Bronchial epithelial cell (primary cell): ENCODE data around the gene HLCS. TPM values are rescaled to one million over a fixed set of nuclear protein-coding genes. Genes with fewer than 3 reads are reported as not detected.
"Not testable (repeated sequence)": the region's sequence is repeated elsewhere in the genome, so short reads cannot be mapped to it uniquely, and the experiment has no call there.

Source experiments
- DNase-seq: peaks from one replicate; pipeline ENCODE4 v3.0.0-alpha.2; 2010; ENCODE audit warnings: low read depth
- FAIRE-seq: peaks from 2 replicates; lab custom pipeline; 2011; peaks lifted over from hg19 to GRCh38; lab: Jason Lieb, UNC
- H3K27me3 ChIP-seq: 2 replicates; pipeline ENCODE4 v1.5.1; 2011; ENCODE audit warnings: low read length; ENCODE audit not compliant: control insufficient read depth, insufficient read depth
- H3K36me3 ChIP-seq: 2 replicates; pipeline ENCODE4 v1.5.1; 2011; ENCODE audit warnings: low read length; ENCODE audit not compliant: control insufficient read depth, insufficient read depth
- H3K4me3 ChIP-seq: 2 replicates; pipeline ENCODE4 v1.5.1; 2011; ENCODE audit warnings: mild to moderate bottlenecking, low read depth, low read length, control low read depth
- total RNA-seq: library from RNA; depleted of rRNA; stranded (reverse); fragments of >200 nt; gene quantifications from 2 replicates; pipeline ENCODE4 v1.2.1, GENCODE V29; 2014
- TF ChIP-seq, protein P1 (sequence below): IDR thresholded peaks from 2 replicates; pipeline ENCODE4 v1.5.1; 2011; ENCODE audit warnings: mild to moderate bottlenecking, moderate library complexity, low read length, control low read depth, inconsistent platforms; ENCODE audit not compliant: insufficient read depth, severe bottlenecking

HLCS gene
- total RNA-seq, 1 donor from 2014 or later: 26.3 TPM

DNA sequence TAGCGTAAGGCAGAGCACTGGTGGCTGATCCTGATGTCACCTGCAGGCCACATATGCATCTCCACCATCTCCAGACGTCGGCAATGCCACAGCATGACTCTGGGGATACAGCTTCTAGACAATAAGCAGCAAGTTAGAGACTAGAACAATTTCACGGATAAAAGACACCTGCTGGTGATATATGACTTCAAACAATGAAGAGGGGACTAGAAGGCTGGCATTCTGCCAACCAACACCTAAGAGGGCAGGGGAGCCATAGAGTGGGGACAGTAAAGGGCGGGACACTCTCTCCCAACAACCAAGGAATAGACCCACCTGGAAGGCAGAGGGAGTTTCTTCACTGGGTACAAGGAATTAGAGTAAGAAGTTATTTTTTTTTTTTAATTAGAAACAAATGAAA is 140.8 kb downstream of the HLCS start:
- FAIRE-seq (no peak), DNase-seq (no peak)
- Histone ChIP-seq H3K4me3 (no peak overlapping the region), H3K36me3 (no peaks in the 10 kb centered on the region), H3K27me3 (no peaks in the 10 kb centered on the region)
- TF ChIP-seq, protein P1, sequence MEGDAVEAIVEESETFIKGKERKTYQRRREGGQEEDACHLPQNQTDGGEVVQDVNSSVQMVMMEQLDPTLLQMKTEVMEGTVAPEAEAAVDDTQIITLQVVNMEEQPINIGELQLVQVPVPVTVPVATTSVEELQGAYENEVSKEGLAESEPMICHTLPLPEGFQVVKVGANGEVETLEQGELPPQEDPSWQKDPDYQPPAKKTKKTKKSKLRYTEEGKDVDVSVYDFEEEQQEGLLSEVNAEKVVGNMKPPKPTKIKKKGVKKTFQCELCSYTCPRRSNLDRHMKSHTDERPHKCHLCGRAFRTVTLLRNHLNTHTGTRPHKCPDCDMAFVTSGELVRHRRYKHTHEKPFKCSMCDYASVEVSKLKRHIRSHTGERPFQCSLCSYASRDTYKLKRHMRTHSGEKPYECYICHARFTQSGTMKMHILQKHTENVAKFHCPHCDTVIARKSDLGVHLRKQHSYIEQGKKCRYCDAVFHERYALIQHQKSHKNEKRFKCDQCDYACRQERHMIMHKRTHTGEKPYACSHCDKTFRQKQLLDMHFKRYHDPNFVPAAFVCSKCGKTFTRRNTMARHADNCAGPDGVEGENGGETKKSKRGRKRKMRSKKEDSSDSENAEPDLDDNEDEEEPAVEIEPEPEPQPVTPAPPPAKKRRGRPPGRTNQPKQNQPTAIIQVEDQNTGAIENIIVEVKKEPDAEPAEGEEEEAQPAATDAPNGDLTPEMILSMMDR: no peak

DNA sequence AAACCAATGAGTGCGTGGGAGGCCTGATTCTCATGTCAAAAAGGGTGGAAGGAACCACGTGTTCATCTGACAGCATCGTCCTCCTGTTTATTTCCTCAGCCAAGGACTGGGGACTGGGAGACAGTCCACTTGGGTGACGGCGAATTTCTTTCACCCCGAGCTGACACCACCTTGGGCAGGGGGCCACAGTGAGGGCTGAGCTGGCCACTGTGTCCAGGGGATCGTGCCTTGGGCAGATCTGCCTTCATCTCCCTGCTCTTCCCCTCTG is 145.5 kb downstream of the HLCS start:
- Histone ChIP-seq H3K36me3 (no peaks in the 10 kb centered on the region), H3K27me3 (no peaks in the 10 kb centered on the region), H3K4me3 (no peak overlapping the region)
- DNase-seq (no peak), FAIRE-seq (no peak)
- TF ChIP-seq, protein P1: no peak

DNA sequence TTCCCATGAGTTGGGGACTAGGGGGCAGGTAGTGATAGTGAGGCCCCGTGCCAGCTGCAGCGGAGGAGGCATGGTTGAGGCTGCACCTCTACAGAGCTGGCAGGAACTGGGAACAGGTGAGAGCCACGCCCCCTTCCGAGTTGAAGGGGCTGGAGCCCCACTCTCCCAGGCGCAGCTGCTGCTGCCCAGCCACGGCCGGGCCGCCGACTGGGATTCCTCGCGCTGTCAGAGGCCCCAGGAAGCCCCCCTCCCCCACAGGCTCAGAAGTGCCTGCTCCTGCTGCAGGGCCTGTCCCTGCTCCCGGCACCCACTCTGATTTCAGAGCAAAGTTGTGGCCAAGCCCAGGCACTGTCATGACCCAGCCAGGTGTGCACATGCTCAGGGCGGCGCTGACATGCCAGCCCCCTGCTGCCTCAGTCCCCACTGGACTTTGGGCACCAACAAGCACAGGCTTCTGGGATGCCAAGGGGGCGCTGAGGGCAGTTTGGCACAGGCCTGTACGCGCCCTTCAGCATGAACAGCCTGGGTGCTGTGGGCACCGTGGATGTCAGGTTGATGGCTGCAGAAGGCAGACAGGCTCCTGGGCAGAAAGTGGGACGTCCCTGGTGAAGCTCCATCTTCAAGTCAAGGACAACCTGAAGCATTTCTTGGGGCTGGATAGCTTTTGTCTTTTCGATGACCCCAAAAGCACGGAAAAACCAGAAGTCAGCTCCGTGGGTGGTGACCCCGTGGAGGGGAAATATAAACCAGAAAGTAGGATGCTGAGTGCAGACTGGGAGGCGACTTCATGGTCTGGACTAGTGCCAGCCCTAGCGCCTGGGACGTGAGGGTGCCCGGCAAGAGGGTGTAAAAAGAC is 146.1 kb downstream of the HLCS start:
- DNase-seq (no peak), FAIRE-seq (no peak)
- TF ChIP-seq, protein P1: no peak
- Histone ChIP-seq H3K4me3 (no peak overlapping the region), H3K27me3 (no peaks in the 10 kb centered on the region), H3K36me3 (no peaks in the 10 kb centered on the region)

DNA sequence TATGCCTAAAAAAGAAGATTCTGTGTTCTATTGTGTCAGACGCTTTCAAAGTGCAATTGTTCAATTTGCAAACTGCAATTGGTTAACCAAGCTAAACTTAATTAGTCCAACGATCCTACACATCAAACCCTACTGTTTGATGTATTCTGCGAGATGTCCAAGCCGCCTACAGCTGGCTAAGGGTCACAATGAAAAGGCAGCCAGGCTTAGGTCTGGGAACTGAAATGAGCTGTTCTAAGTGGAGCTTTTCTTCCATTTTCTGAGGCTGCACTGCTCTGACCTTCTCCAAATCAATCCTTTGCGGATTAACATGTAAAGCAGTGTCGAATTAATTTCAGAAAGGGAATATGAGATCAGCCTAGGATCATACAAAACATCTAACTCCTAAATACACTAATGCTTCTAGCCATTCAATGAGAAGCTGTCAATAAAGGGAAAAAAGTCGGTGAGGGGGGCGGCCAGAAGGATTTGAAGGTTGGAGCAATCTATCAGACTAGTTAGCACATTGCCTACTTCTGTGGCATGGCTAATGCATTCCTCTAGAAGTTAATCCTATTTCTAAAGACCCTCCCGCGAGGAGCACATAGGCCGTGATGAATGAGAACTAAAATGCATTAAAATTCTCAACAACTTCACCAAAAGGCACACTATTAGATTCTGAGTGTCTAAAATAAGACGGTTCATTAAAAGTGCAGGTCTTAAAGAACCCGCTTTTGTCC is 148.6 kb downstream of the HLCS start:
- Histone ChIP-seq H3K36me3 (no peaks in the 10 kb centered on the region), H3K4me3 (no peak overlapping the region), H3K27me3 (no peaks in the 10 kb centered on the region)
- TF ChIP-seq, protein P1: no peak
- no peak for FAIRE-seq
- no peak for DNase-seq

DNA sequence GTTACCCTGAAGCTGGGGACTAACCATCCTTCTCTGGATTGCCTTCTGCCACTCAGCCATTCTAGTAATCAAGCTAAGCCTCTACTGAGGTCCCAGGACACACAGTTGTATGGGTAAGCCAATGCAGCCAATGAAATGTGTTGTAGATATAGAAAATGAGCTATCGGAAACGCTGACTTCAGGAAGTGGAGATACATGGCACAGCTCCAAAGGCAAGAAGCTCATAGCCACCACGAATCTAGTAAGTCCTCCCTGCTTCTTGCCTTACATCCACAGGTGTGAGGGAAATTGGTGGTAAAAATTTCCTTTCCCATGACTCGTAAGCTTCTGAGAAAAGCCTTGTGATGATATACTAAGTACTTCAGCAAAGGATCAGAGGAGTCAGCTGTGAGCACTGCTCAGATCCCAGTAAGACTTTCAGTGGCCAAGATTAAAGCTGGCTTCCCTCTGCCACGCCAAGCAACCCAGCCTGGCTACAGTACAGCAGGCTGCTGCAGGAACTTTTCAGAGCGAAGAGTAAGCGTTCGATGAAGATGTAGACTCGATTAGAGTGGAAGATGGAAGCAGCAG is 149.8 kb downstream of the HLCS start:
- TF ChIP-seq, protein P1: no peak
- no peaks in the 10 kb centered on the region for H3K27me3 ChIP-seq
- H3K36me3 ChIP-seq: no peaks in the 10 kb centered on the region
- H3K4me3 ChIP-seq: no peak overlapping the region
- FAIRE-seq (peak; percentile 60), DNase-seq (no peak)

DNA sequence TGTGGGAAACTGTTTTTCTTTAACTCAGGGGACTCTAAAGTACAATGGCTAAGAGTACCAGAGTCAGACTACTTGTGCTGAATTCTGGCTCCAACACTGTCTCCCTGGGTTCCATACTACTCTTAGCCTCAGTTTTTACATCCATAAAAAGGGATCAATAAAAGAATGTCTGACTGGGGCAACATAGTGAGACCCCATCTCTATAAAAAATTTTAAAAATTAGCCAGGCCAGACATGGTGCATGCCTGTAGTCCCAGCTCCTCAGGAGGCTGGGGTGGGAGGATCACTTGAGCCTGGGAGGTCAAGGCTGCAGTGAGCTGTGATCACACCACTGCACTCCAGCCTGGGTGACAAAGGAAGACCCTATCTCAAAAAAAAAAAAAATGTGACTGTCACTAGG is 150.4 kb downstream of the HLCS start:
- FAIRE-seq, H3K36me3 ChIP-seq, H3K27me3 ChIP-seq, DNase-seq, H3K4me3 ChIP-seq: not testable (repeated sequence)
